Measurements from ENCODE around the gene BTBD9. TPM values are rescaled to one million over a fixed set of nuclear protein-coding genes. Genes with fewer than 3 reads are reported as not detected.

The BTBD9 gene
- total and polyA plus RNA-seq, 11 donors = 6.3 to 23.3 (median 19.4) TPM

- Histone ChIP-seq H3K4me1 (no peaks in the 10 kb centered on the region), H3K4me3 (no peak overlapping the region), H3K36me3 (no peaks in the 10 kb centered on the region), H3K27ac (no peak overlapping the region), H3K27me3 (no peaks in the 10 kb centered on the region), H3K9me3 (no peaks in the 10 kb centered on the region)
- no peak for DNase-seq
- ATAC-seq = no peak
- 86 to 97% (median 89%) methylated on average over 13 of the region's 13 CpGs for WGBS, 4 donors
- TF ChIP-seq POLR2A (IDR thresholded peaks at IDR 0.05) = no peak
- TF ChIP-seq, protein P1, sequence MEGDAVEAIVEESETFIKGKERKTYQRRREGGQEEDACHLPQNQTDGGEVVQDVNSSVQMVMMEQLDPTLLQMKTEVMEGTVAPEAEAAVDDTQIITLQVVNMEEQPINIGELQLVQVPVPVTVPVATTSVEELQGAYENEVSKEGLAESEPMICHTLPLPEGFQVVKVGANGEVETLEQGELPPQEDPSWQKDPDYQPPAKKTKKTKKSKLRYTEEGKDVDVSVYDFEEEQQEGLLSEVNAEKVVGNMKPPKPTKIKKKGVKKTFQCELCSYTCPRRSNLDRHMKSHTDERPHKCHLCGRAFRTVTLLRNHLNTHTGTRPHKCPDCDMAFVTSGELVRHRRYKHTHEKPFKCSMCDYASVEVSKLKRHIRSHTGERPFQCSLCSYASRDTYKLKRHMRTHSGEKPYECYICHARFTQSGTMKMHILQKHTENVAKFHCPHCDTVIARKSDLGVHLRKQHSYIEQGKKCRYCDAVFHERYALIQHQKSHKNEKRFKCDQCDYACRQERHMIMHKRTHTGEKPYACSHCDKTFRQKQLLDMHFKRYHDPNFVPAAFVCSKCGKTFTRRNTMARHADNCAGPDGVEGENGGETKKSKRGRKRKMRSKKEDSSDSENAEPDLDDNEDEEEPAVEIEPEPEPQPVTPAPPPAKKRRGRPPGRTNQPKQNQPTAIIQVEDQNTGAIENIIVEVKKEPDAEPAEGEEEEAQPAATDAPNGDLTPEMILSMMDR (IDR thresholded peaks at IDR 0.05) = no peak
- intact Hi-C loops (cut with DNase I) = no loop called here
Measured at GRCh38 chr6:38183856-38184584, 455.7 kb downstream of the BTBD9 start.

GRCh38 chr6:38182426-38182825, 457.3 kb downstream of the BTBD9 start:
- ATAC-seq (no peak), DNase-seq (peak in 1 of 5 donors; percentile 37)
- intact Hi-C loops (cut with DNase I) = no loop called here
- TF ChIP-seq, protein P1 (IDR thresholded peaks at IDR 0.05) = no peak
- no peaks in the 10 kb centered on the region for H3K36me3 ChIP-seq
- no peak overlapping the region for H3K4me3 ChIP-seq
- WGBS, 4 donors = 84 to 95% (median 91%) methylated on average over 6 of the region's 6 CpGs
- H3K27ac ChIP-seq = no peak overlapping the region
- no peaks in the 10 kb centered on the region for H3K9me3 ChIP-seq
- H3K4me1 ChIP-seq = no peaks in the 10 kb centered on the region
- H3K27me3 ChIP-seq = no peaks in the 10 kb centered on the region

GRCh38 chr6:38180586-38180985, 459.1 kb downstream of the BTBD9 start:
- H3K36me3 ChIP-seq = no peaks in the 10 kb centered on the region
- intact Hi-C loops (cut with DNase I) = no loop called here
- ATAC-seq (no peak), DNase-seq (peak in 2 of 5 donors; percentile 12 to 30)
- WGBS, 4 donors = 86 to 94% (median 89%) methylated on average over 12 of the region's 12 CpGs
- no peak overlapping the region for H3K27ac ChIP-seq
- no peaks in the 10 kb centered on the region for H3K9me3 ChIP-seq
- H3K27me3 ChIP-seq = no peaks in the 10 kb centered on the region
- H3K4me3 ChIP-seq = no peak overlapping the region
- H3K4me1 ChIP-seq = peaks cover 0 to 3% (median 0%) of the 10 kb centered on the region in 12 donors
- TF ChIP-seq POLR2A (IDR thresholded peaks at IDR 0.05) = no peak
- TF ChIP-seq, protein P1 (IDR thresholded peaks at IDR 0.05) = no peak

DNA sequence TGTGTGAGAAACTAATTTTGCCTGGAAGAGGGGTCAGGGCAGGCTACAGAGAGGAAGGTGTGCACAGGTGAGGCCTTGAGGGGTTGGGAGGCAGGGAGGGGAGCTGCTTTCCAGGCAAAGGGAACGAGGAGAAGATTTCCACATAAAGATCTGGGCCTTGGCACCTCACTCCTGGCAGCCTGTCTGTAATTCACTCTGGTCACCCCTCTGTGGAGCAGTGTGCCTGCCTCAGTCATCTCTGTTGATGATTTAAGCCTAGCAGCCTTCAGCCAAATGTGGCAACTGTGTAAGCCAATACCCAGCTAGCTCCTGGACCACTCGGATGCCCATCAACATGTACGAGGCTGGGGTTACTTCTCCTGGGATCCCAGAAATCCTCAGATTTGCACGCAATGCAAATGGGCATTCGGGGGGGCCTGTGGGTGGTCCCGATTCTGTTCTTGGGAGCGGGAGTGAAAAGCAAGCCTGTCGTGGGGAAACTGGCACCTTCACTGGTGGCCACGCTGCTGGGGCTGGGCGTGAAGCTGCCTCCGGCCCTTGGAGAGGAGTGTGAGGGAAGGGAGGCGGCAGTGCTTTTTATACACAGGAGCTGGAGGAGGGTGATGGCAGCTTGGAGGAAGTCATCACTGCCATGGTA, 459.8 kb downstream of the BTBD9 start:
- 89 to 93% (median 92%) methylated on average over 12 of the region's 12 CpGs for WGBS, 4 donors
- H3K36me3 ChIP-seq = peaks cover 0 to 3% (median 0%) of the 10 kb centered on the region in 9 donors
- no peak overlapping the region for H3K4me3 ChIP-seq
- no peaks in the 10 kb centered on the region for H3K27me3 ChIP-seq
- peak in 2 of 5 donors; percentile 11 to 19 for DNase-seq
- TF ChIP-seq POLR2A (IDR thresholded peaks at IDR 0.05) = no peak
- TF ChIP-seq, protein P1 (IDR thresholded peaks at IDR 0.05) = no peak
- H3K9me3 ChIP-seq = no peaks in the 10 kb centered on the region
- intact Hi-C loops (cut with DNase I) = loop anchor here in 1 of 10 donors (10.0 kb wide), 1 partner anchor 315 kb away; no protein-coding TSS in a partner anchor
- H3K27ac ChIP-seq = no peak overlapping the region
- no peak for ATAC-seq
- H3K4me1 ChIP-seq = peaks cover 0 to 3% (median 0%) of the 10 kb centered on the region in 12 donors
